ENCODE measurements around the gene PSD2.

PSD2 gene

DNA sequence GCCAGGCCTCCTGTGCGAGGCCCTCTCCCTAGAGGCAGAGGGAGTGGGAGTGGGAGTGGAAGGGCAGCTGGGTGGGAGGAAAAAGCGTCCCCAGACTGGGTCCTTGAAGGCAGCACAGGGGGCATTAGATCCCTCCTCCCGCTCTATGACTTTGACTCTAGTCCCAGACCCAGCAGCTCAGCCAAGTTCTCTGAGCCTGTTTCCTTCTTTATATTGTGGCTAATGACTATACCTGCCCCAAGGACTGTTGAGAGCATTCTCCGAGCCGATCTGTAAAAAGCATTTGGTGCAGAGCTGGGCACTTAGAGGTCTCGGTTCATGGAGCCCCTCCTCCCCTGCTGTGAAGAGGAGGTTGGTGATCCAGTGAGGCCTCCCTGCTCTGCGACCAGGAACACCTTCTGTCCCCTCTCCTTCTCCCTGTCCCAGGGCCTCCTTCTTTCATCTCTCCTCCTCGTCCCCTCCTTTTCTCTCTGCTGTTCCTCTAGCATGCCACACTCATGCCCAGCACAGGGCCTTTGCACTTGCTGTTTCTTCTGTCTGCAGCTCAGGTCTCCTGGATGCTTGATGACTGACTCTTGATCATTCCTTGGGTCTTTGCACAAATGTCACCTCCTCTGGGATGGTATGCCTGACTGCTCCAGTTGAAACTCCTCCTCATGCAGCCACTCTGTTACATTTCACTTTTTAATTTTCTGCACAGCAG is 23.4 kb upstream of the PSD2 start:
- no peaks in the 10 kb centered on the region for H3K36me3 ChIP-seq (ENCODE audit: insufficient read depth)
- H3K4me3 ChIP-seq (IDR thresholded peaks at IDR 0.05; ENCODE audit: insufficient read depth, low read depth, low read length) = no peak overlapping the region
- no peak overlapping the region for H3K9ac ChIP-seq
- H4K20me1 ChIP-seq (ENCODE audit: insufficient read depth) = no peaks in the 10 kb centered on the region
- no peak overlapping the region for H3K4me2 ChIP-seq
- H3K27me3 ChIP-seq (ENCODE audit: insufficient read depth, low read depth) = no peaks in the 10 kb centered on the region
- H3K27ac ChIP-seq = no peak overlapping the region
- peaks cover 4% of the 10 kb centered on the region for H3K4me1 ChIP-seq (ENCODE audit: low read depth, poor library complexity, severe bottlenecking)
- no peaks in the 10 kb centered on the region for H3K79me2 ChIP-seq (ENCODE audit: insufficient read depth, low read depth)
- TF ChIP-seq, protein P1, sequence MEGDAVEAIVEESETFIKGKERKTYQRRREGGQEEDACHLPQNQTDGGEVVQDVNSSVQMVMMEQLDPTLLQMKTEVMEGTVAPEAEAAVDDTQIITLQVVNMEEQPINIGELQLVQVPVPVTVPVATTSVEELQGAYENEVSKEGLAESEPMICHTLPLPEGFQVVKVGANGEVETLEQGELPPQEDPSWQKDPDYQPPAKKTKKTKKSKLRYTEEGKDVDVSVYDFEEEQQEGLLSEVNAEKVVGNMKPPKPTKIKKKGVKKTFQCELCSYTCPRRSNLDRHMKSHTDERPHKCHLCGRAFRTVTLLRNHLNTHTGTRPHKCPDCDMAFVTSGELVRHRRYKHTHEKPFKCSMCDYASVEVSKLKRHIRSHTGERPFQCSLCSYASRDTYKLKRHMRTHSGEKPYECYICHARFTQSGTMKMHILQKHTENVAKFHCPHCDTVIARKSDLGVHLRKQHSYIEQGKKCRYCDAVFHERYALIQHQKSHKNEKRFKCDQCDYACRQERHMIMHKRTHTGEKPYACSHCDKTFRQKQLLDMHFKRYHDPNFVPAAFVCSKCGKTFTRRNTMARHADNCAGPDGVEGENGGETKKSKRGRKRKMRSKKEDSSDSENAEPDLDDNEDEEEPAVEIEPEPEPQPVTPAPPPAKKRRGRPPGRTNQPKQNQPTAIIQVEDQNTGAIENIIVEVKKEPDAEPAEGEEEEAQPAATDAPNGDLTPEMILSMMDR (conservative IDR thresholded peaks at IDR 0.05; ENCODE audit: low read depth, low read length) = no peak
- no peak overlapping the region for H2AFZ ChIP-seq (ENCODE audit: low read depth)

DNA sequence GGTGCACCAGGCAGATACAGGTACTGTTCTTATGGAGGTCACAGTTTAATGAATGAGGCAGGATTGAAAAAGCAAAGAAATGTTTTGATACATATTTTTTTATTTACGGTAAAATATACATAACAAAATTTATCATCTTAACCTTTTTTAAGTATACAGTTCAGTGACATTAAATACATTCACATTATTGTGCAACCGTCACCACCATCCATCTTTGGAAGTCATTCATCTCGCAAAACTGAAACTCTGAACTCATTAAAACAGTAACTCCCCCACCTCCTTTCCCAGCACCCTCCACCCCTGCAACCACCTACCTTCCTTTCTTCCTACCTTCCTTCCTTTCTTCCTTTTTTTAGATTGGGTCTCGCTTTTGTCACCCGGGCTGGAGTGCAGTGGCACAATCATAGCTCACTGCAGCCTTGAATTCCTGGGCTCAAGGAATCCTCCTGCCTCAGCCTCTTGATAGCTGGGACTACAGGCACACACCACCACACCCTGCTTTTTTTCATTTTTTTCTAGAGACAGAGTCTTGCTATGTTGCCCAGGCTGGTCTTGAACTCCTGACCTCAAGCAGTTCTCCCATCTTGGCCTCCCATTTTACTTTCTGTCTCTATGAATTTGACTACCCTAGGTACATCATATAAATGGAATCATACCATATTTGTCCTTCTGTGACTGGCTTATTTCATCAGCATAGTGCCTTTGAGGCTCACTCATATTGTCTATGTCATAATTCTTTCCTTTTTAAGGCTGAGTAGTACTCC is 22.5 kb upstream of the PSD2 start:
- Histone ChIP-seq H3K36me3 (ENCODE audit: insufficient read depth) (no peaks in the 10 kb centered on the region), H3K9ac (no peak overlapping the region), H3K27ac (no peak overlapping the region), H4K20me1 (ENCODE audit: insufficient read depth) (no peaks in the 10 kb centered on the region), H3K4me2 (no peak overlapping the region), H3K27me3 (ENCODE audit: insufficient read depth, low read depth) (no peaks in the 10 kb centered on the region), H3K79me2 (ENCODE audit: insufficient read depth, low read depth) (no peaks in the 10 kb centered on the region), H3K4me3 (IDR thresholded peaks at IDR 0.05; ENCODE audit: insufficient read depth, low read depth, low read length) (no peak overlapping the region), H3K4me1 (ENCODE audit: low read depth, poor library complexity, severe bottlenecking) (peaks cover 4% of the 10 kb centered on the region), H2AFZ (ENCODE audit: low read depth) (no peak overlapping the region)
- TF ChIP-seq, protein P1 (conservative IDR thresholded peaks at IDR 0.05; ENCODE audit: low read depth, low read length) = no peak

DNA sequence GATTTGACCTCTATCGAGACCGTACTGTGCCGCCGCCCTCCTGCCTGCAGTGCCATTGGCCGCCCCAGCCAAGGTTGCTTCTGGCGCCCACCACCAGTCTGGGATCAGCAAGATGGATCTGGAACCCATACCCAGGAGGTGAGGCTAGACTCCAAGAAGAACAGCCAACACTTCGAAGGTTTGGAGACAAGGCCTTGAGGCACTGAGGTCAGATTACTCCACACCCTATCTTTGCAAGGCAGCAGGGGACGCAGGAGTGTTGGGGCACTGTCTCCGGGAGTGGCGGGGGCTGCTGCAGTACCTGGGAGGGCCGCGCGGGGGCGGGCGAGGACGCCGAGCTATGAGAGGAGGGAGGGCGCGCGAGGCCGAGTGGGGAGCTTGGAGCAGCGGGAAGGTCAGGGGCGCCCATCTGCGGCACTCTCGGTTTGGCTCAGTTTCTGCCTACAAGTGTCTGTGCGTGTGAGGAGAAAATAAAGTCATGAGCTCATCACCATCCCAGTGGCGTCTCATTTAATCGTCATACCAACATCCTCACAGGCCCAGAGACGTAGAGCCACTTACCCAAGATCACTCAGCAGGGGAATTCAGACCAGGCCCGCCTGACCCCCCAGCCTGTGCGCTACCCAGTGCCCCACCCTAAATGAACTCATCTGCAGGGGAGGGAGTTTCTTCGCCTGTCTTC is 20.5 kb upstream of the PSD2 start:
- Histone ChIP-seq H3K4me2 (peak overlapping the region; percentile 8; the same call in 1 of the 2 replicates), H2AFZ (ENCODE audit: low read depth) (peak overlapping the region; percentile 20)

DNA sequence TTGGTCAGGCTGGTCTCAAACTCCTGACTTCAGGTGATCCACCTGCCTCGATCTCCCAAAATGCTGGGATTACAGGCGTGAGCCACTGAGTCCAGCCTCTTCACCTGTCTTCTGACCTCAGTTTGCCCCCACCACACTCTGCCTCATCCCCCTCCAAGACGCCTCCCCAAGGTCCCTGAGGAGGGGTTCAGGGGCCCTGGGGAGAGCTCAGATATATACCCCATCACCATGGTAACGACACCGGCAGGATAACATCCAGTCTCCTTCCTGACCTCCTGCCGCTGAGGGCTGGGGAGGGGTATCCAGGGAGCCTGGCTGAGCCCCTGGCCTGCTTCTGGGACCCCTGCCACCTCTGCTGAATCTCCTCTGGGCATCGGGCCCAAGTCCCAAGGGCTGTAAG is 19.7 kb upstream of the PSD2 start:
- H2AFZ ChIP-seq (ENCODE audit: low read depth) = no peak overlapping the region
- no peaks in the 10 kb centered on the region for H3K79me2 ChIP-seq (ENCODE audit: insufficient read depth, low read depth)
- H3K4me3 ChIP-seq (IDR thresholded peaks at IDR 0.05; ENCODE audit: insufficient read depth, low read depth, low read length) = no peak overlapping the region
- no peaks in the 10 kb centered on the region for H3K36me3 ChIP-seq (ENCODE audit: insufficient read depth)
- H3K4me2 ChIP-seq = no peak overlapping the region
- TF ChIP-seq, protein P1 (conservative IDR thresholded peaks at IDR 0.05; ENCODE audit: low read depth, low read length) = no peak
- H4K20me1 ChIP-seq (ENCODE audit: insufficient read depth) = no peaks in the 10 kb centered on the region
- H3K27ac ChIP-seq = no peak overlapping the region
- H3K9ac ChIP-seq = no peak overlapping the region
- H3K4me1 ChIP-seq (ENCODE audit: low read depth, poor library complexity, severe bottlenecking) = peaks cover 4% of the 10 kb centered on the region
- H3K27me3 ChIP-seq (ENCODE audit: insufficient read depth, low read depth) = no peaks in the 10 kb centered on the region

More for the DNA sequence above, 20.5 kb upstream of the PSD2 start:
- TF ChIP-seq, protein P1 (conservative IDR thresholded peaks at IDR 0.05; ENCODE audit: low read depth, low read length) = peak; percentile 92
- Histone ChIP-seq H4K20me1 (ENCODE audit: insufficient read depth) (no peaks in the 10 kb centered on the region), H3K4me3 (IDR thresholded peaks at IDR 0.05; ENCODE audit: insufficient read depth, low read depth, low read length) (no peak overlapping the region), H3K27ac (no peak overlapping the region), H3K79me2 (ENCODE audit: insufficient read depth, low read depth) (no peaks in the 10 kb centered on the region), H3K4me1 (ENCODE audit: low read depth, poor library complexity, severe bottlenecking) (peaks cover 4% of the 10 kb centered on the region), H3K27me3 (ENCODE audit: insufficient read depth, low read depth) (no peaks in the 10 kb centered on the region), H3K36me3 (ENCODE audit: insufficient read depth) (no peaks in the 10 kb centered on the region), H3K9ac (no peak overlapping the region)

Data from KMS-11 (cell line).